ENCODE data around the gene MAPT. TPM values are rescaled to one million over a fixed set of nuclear protein-coding genes. Genes with fewer than 3 reads are reported as not detected.

MAPT gene
- polyA plus RNA-seq (ENCODE audit: insufficient read length): 12.3 TPM

DNA sequence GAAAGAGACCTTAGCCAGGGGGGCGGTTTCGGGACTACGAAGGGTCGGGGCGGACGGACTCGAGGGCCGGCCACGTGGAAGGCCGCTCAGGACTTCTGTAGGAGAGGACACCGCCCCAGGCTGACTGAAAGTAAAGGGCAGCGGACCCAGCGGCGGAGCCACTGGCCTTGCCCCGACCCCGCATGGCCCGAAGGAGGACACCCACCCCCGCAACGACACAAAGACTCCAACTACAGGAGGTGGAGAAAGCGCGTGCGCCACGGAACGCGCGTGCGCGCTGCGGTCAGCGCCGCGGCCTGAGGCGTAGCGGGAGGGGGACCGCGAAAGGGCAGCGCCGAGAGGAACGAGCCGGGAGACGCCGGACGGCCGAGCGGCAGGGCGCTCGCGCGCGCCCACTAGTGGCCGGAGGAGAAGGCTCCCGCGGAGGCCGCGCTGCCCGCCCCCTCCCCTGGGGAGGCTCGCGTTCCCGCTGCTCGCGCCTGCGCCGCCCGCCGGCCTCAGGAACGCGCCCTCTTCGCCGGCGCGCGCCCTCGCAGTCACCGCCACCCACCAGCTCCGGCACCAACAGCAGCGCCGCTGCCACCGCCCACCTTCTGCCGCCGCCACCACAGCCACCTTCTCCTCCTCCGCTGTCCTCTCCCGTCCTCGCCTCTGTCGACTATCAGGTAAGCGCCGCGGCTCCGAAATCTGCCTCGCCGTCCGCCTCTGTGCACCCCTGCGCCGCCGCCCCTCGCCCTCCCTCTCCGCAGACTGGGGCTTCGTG, at the start of gene MAPT:
Gene MAPT (plus strand): TSS at position 533 of the 763 bp plus-strand sequence. CDS start 67,784 bp downstream, outside the sequence.
- peak; percentile 91 for DNase-seq (ENCODE audit: low read depth)

DNA sequence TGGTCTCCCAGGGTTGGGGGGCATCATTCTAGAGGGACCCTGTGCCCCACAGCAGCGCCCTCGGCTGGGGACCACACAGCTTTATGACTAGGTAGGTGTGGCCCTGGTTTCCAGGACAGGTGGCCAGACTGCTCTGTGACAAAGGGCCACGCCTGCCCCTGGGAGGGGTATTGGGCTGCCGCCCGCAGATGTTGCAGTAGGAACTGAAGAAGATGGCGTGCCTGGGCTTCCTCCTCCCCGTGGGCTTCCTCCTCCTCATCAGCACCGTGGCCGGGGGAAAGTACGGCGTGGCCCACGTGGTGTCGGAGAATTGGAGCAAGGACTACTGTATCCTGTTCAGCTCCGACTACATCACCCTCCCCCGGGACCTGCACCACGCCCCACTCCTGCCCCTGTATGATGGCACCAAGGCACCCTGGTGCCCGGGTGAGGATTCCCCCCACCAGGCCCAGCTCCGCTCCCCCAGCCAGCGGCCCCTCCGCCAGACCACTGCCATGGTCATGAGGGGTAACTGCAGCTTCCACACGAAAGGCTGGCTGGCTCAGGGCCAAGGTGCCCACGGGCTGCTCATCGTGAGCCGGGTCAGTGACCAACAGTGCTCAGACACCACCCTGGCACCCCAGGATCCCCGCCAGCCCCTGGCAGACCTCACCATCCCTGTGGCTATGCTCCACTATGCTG, 49.5 kb upstream of the MAPT start, which contains the start of gene SPPL2C:
Gene SPPL2C (plus strand): TSS at position 187 of the 681 bp plus-strand sequence. CDS start 26 bp downstream, at position 213.
- no peak for DNase-seq (ENCODE audit: low read depth)

DNA sequence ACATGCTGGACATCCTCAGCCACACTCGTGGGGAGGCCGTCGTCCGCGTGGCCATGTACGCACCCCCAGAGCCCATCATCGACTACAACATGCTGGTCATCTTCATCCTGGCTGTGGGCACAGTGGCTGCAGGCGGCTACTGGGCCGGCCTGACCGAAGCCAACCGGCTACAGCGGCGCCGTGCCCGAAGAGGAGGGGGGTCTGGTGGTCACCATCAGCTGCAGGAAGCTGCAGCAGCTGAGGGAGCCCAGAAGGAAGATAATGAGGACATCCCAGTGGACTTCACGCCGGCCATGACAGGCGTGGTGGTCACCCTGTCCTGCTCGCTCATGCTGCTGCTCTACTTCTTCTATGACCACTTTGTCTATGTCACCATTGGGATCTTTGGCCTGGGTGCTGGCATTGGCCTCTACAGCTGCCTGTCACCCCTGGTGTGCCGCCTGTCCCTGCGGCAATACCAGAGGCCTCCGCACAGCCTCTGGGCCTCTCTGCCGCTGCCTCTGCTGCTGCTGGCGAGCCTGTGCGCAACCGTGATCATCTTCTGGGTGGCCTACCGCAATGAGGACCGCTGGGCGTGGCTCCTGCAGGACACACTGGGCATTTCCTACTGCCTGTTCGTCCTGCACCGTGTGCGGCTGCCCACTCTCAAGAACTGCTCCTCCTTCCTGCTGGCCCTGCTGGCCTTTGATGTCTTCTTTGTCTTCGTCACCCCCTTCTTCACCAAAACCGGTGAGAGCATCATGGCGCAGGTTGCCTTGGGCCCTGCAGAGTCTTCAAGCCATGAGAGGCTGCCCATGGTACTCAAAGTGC, 48.8 kb upstream of the MAPT start:
- no peak for DNase-seq (ENCODE audit: low read depth)

DNA sequence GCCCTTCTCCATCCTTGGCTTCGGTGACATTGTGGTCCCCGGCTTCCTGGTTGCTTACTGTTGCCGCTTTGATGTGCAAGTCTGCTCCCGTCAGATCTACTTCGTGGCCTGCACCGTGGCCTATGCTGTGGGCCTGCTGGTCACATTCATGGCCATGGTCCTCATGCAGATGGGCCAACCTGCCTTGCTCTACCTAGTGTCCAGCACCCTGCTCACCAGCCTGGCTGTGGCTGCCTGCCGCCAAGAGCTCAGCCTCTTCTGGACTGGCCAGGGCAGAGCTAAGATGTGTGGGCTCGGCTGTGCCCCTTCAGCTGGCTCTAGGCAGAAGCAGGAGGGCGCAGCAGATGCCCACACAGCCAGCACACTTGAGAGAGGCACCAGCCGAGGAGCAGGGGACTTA, 48.1 kb upstream of the MAPT start:
- DNase-seq (ENCODE audit: low read depth): no peak

DNA sequence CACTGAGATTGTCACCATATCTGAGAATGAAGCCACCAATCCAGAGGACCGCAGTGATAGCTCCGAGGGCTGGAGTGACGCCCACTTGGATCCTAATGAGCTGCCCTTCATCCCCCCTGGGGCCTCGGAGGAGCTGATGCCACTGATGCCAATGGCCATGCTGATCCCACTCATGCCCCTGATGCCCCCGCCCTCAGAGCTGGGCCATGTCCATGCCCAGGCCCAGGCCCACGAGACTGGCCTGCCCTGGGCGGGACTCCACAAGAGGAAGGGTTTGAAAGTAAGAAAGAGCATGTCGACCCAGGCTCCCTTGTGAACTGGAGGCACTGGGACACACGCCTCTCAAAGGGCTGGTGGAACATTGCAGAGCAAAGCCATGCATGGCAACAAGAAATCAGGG, 47.7 kb upstream of the MAPT start:
- no peak for DNase-seq (ENCODE audit: low read depth)

DNA sequence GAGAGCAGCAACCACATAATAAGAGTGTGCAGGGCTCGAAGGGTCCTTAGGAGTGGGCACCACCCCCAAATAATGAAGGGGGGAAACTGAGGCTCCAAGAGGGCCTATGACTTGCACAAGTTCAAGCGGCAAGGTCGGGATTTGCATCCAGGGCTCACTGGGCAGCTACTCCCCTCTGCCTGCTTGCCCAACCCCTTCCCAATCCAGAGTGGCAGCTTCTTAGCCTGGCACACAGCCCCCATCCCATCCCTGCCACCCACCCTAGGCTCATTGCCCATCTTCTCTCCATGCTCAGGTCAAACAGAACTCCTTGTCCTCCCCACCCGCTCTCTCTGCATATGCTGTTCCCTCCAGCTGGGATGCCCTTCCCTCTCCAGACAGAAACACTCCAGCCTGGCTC, 47.3 kb upstream of the MAPT start:
- DNase-seq (ENCODE audit: low read depth): no peak

- no peak for DNase-seq (ENCODE audit: low read depth)
These were observed 46.6 kb upstream of the MAPT start for GRCh38 chr17:45847747-45848146.

DNA sequence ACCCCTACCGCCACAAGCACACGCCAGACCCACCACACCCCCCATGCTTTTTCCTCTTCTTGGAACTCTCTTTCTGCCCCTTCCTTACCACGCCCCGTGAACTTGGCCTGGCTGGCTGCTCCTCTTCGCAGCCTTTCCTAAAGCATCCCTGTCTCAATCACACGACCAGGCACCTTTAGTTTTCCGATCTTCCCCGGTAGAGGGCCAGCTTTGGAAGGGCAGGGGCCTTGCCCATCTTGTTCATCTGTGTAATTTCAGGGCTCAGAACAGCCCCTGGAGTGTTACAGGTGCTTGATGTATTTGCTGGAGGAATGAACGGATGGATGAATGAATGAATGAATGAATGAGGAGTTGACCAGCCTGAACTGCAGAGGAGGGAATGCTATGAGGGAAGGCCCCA, 45.9 kb upstream of the MAPT start:
- DNase-seq (ENCODE audit: low read depth): no peak

DNA sequence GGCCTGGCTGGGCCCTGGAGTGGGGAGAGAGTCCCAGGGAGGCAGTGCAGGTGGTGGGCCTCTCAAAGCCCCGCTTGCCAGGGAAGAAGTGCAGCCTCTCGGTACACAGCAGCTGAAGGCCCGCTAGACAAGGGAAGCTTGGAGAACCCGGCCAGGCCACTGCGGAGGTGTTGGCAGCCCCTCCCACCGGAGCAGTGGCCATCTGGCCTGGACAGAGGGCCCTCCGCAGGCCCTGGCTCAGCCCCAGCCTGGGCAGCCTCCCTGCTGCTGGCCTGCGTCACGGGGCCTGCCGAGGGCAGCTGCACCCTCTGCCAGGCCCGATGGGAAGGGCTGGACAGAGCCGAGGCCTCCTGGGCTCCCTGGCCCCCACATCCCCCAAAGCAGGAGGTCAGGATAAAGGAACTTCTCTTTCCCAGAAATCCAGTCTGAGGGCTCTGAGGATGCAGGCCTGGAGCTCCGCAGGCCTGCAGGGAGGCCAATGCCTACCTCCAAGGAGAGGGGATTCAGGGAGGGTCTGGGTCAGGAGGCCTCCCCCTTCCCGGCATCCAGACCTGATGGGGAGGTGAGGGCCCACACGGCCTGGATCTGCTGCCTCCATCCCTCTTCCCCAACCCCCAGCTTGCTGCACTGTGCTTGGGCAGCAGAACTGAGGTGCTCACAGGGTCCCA, 45.4 kb upstream of the MAPT start:
- no peak for DNase-seq (ENCODE audit: low read depth)

DNA sequence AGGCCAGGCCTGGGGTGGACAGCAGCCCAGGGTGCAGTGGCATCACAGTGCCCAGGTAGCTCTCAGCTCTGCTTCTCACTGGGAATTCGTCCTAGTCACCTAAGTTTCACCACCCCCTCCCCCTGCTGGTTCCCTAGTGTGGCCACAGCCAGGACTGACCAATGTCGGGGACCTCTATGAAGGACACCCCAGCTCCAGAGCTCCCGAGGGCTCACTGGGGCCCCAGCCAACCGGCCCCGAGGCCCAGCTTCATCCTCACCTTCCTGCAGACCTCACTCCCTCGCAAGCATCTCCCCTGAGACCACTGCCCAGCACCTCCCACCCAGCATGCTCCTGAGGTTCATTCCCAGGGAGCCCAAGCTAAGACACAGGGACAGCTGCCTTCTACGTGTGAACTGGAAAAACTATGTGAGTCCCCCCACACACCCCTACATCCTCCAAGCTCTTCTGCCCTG, 44.8 kb upstream of the MAPT start:
- DNase-seq (ENCODE audit: low read depth): no peak

- DNase-seq (ENCODE audit: low read depth): no peak
These were observed 44.3 kb upstream of the MAPT start for GRCh38 chr17:45850011-45850410.

DNA sequence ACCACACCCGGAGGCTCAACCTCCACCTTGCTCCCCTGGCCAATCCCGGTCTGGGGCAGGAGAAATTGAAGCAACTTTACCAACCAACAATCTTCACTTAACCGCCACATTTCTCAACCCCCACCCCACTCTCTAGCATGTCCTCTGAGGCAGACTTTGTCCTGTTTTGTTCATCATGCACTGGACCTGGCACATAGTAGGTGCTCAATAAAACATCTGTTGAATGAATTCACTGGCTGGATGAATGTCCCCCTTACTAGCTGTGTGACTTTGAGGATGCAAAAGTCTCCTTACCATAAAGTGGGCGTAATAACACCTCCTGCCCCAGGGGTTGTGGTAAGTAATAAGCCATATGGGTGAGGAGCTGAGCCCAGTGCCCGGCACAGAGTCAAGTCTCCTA, 43.9 kb upstream of the MAPT start:
- DNase-seq (ENCODE audit: low read depth): no peak

GRCh38 chr17:45851022-45851421, 43.3 kb upstream of the MAPT start:
- no peak for DNase-seq (ENCODE audit: low read depth)

DNA sequence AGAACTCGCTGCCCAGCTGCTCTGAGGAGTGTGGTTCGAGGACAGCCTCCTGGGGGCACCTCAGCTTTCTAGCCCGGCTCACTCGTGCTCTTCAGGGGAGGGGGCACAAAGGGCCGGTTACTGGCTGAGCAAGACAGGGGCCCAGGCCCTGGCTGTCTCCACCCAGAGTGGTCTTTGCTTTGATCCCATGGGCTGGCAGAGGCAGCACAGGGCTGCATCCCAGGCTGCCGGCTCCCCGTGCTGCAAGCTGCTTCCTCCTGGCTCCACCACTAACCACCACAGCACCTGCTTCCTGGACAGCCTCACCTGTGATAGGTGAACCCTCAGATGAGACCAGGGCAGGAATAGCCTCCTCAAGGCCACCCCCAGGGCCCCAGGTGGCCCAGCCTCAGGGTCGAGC, 42.9 kb upstream of the MAPT start:
- DNase-seq (ENCODE audit: low read depth): no peak

- DNase-seq (ENCODE audit: low read depth): no peak
These were observed 42.5 kb upstream of the MAPT start for GRCh38 chr17:45851873-45852272.

DNA sequence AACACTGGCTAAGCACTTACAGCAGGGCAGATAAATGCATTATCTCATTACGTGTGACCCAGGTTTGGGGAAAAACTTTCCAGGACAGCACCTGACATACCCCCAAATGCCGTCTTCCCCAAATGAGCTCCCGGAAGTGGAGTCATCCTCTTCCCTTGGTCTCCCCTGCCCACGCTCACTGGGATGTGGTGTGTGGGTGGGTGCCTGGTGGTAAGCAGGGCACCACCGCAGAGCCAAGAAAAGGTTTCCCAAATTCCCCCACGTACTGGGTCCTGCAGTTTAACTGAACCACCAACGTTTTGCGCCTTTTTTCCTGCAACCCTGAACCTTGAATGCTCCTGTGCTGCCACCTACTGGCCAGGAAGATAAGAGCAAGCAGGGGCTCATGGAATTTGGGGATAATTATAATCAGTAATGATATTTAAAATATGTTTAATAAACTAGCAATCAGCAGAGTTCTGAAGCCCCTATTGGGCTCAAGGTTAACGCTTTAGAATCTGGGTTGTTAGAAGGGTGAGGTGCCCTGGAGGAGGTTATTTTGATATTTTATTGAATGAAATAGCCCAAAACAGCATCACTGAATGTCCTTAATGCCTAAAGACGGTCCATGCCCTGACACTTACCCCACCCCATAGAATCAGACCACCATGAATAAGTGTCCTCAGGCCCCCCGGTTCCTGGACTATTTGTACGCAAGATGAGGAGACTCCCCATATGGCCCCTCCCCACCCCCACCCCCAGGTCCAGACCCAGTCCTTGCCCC, 41.6 kb upstream of the MAPT start:
- DNase-seq (ENCODE audit: low read depth): peak; percentile 13

DNA sequence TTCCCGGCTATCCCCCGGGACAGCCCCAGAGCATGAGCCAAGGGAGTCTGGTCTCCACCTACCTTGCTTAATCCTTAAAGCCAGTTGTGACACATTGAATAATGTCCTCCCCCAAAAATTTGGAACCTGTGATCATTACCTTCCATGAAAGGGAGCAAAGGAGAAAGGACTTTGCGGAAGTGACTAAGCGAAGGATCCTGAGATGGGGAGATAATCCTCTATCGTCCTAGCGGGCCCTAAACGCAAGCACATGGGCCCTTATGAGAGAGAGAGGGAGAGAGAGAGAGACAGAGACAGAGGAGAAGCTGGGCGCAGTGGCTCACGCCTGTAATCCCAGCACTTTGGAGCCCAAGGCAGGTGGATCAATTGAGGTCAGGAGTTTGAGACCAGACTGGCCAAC, 40.1 kb upstream of the MAPT start:
- DNase-seq (ENCODE audit: low read depth): no peak

GRCh38 chr17:45855691-45856336, 38.5 kb upstream of the MAPT start:
- no peak for DNase-seq (ENCODE audit: low read depth)

DNA sequence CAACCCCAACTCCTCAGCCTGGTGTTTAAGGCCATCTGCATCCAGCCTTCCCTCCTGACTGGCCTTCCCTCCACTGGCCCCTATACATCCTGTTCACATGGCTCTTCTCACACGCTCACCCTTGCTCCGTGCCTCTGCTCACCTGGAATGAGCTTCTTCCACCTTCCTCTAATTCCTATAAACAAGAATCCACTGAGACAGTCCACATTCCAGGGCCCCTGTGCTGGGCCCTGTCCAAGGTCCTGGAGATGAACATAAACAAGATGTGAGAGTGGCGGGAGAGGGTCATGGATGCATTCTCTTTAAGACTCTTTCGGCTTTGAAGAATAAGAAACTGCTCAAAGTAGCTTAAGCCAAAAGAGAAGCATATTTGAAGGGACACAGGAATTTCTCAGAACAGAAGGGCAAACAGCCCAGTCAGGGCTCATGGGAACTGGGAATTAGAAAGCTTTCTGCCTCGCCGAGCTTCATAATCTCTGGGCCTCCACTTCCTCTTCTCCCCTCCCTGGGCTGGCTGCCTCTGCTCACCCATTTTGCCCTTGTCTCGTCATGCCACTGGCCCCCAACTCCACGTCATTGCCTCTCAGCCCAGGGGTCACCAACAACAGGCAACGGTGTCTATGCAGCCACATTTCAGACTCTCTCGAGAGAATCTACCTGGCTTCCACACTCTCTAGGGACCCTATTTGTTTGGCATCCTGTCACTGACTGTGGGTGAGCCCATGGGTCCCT, 36.2 kb upstream of the MAPT start:
- DNase-seq (ENCODE audit: low read depth): peak; percentile 13

DNA sequence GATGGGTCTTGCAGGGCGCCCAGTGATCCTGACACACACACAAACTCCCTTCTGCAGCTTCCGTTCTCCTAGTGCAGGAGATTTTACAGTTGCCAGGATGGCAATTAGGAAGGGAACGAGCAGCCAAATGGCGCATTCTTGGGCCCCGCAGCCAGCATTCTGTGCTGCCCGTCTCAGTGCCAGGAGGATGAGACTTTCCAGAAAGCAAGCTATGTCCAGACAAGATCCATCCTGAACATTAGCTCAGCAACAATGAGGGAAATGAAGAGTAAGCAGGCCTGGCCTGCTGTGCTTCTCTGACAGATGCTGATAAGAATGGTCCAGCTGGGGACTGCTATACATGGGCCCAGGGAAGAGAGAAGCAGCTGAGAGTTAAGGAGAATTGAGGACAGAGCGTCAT, 33.2 kb upstream of the MAPT start:
- DNase-seq (ENCODE audit: low read depth): no peak
